Measurements from ENCODE around the gene LHB.

DNA sequence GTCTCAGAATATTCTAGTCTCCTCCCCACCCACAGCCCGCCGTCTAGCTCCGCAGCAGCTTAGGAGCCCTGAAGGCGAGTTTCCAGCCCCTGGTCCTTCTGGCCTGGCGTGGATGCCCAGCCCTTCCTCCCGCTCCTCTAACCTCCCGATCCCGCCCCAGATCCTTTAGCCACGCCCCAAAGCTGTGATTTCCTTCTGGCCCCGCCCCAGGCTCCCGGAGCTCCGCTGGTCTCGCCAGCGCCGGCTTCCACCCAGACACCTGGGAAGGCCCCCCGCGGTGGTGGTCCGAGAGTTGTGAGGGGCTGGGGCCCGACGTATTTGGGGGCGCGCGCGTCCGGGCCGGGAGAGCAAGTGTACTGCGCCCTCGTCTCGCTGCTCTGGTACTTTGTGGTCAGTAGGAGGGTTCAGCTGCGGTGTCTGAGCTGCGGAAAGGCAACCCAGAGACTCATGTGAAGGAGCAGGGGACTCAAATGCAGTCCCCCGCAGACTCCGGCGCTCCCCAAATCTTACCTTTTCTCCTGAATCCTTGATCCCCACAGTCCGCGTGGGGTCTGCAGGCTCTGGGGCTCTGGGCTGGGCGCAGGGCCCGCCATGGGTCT lies 40.8 kb upstream of the LHB start, which contains the start of gene CGB7:
- TF ChIP-seq, protein P1, sequence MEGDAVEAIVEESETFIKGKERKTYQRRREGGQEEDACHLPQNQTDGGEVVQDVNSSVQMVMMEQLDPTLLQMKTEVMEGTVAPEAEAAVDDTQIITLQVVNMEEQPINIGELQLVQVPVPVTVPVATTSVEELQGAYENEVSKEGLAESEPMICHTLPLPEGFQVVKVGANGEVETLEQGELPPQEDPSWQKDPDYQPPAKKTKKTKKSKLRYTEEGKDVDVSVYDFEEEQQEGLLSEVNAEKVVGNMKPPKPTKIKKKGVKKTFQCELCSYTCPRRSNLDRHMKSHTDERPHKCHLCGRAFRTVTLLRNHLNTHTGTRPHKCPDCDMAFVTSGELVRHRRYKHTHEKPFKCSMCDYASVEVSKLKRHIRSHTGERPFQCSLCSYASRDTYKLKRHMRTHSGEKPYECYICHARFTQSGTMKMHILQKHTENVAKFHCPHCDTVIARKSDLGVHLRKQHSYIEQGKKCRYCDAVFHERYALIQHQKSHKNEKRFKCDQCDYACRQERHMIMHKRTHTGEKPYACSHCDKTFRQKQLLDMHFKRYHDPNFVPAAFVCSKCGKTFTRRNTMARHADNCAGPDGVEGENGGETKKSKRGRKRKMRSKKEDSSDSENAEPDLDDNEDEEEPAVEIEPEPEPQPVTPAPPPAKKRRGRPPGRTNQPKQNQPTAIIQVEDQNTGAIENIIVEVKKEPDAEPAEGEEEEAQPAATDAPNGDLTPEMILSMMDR (IDR thresholded peaks at IDR 0.05), result no peak
- TF ChIP-seq POLR2A (IDR thresholded peaks at IDR 0.05), result no peak
